H1 (cell line): Measurements from ENCODE around the gene PTPN3. TPM values are rescaled to one million over a fixed set of nuclear protein-coding genes. Genes with fewer than 3 reads are reported as not detected.

Experiments used
- CTCF ChIA-PET: fragments of 300-600 bp; sonication (Branson Sonifier 250); formaldehyde crosslinking; loops from one replicate; lab custom pipeline; 2021; ENCODE audit not compliant: partially characterized antibody; lab: Charles Lee
- POLR2A ChIA-PET: fragments of 300-600 bp; sonication (Branson Sonifier 250); formaldehyde crosslinking; loops from one replicate; lab custom pipeline; 2021; ENCODE audit warnings: inconsistent platforms; ENCODE audit not compliant: partially characterized antibody; lab: Charles Lee
- DNase-seq, 2 experiments: peaks; one replicate each; pipeline versions ENCODE4 v3.0.0 to v3.0.0-alpha.2; 2010 to 2022; ENCODE audit warnings: low spot score in 2 of 2, low read depth in 1 of 2, mixed read lengths in 1 of 2
- FAIRE-seq: peaks from 2 replicates; lab custom pipeline; 2011; peaks lifted over from hg19 to GRCh38; lab: Jason Lieb, UNC
- H2AFZ ChIP-seq: 2 replicates; pipeline ENCODE4 v1.8.1; 2012; ENCODE audit warnings: low read length, inconsistent platforms
- H2AK5ac ChIP-seq: 2 replicates; pipeline ENCODE4 v1.6.1; 2013; ENCODE audit warnings: low read depth, low read length
- H2BK120ac ChIP-seq: replicated peaks from 2 replicates; pipeline ENCODE3; 2013; ENCODE audit warnings: low read depth, low read length, inconsistent platforms
- H2BK12ac ChIP-seq: 2 replicates; pipeline ENCODE4 v1.6.1; 2013; ENCODE audit warnings: low read depth, low read length
- H2BK15ac ChIP-seq: 2 replicates; pipeline ENCODE4 v1.6.1; 2013; ENCODE audit warnings: low read length
- H2BK20ac ChIP-seq: 2 replicates; pipeline ENCODE4 v1.6.1; 2013; ENCODE audit warnings: low read length
- H2BK5ac ChIP-seq: 2 replicates; pipeline ENCODE4 v1.6.1; 2013; ENCODE audit warnings: low read depth, low read length
- H3K14ac ChIP-seq: 2 replicates; pipeline ENCODE4 v1.6.1; 2013; ENCODE audit warnings: inconsistent platforms; ENCODE audit not compliant: insufficient read length
- H3K18ac ChIP-seq: 2 replicates; pipeline ENCODE4 v1.6.1; 2013; ENCODE audit warnings: low read length; ENCODE audit errors: extremely low read depth
- H3K23ac ChIP-seq: 2 replicates; pipeline ENCODE4 v1.6.1; 2013; ENCODE audit warnings: inconsistent platforms; ENCODE audit not compliant: insufficient read length
- H3K23me2 ChIP-seq: 2 replicates; pipeline ENCODE4 v1.6.1; 2013; ENCODE audit warnings: low read depth, low read length
- H3K27ac ChIP-seq: 2 replicates; pipeline ENCODE4 v1.6.1; 2011; ENCODE audit warnings: low read depth, low read length, inconsistent platforms
- H3K27me3 ChIP-seq, 4 experiments: replicated peaks in 1 of 4; 1 replicate in 1 of 4; 2 replicates in 3 of 4; pipeline versions ENCODE4 v1.6.1 to v1.8.1; 2011 to 2013; ENCODE audit warnings: low read length in 3 of 4, mild to moderate bottlenecking in 3 of 4, inconsistent platforms in 2 of 4, mixed read lengths in 2 of 4, moderate library complexity in 1 of 4; ENCODE audit not compliant: control insufficient read depth in 3 of 4, insufficient read depth in 3 of 4; ENCODE audit errors: extremely low read depth in 1 of 4
- H3K36me3 ChIP-seq, 4 experiments: 2 replicates each; pipeline versions ENCODE4 v1.6.1 to v1.8.1; 2011 to 2013; ENCODE audit warnings: mild to moderate bottlenecking in 4 of 4, low read length in 3 of 4, moderate library complexity in 2 of 4, control low read depth in 1 of 4, inconsistent platforms in 1 of 4; ENCODE audit not compliant: insufficient read depth in 4 of 4, control insufficient read depth in 2 of 4
- H3K4ac ChIP-seq: replicated peaks from 2 replicates; pipeline ENCODE3; 2013; ENCODE audit warnings: low read length, low read depth, mixed read lengths, inconsistent platforms; ENCODE audit not compliant: insufficient read length
- H3K4me1 ChIP-seq, 4 experiments: replicated peaks in 1 of 4; 1 replicate in 1 of 4; 2 replicates in 3 of 4; pipeline versions ENCODE4 v1.6.1 to v1.8.1; 2011 to 2013; ENCODE audit warnings: low read length in 3 of 4, inconsistent platforms in 2 of 4, mixed read lengths in 1 of 4; ENCODE audit not compliant: insufficient read depth in 4 of 4, control insufficient read depth in 3 of 4
- H3K4me2 ChIP-seq, 2 experiments: 2 replicates each; pipeline versions ENCODE4 v1.6.1 to v1.8.1; 2011 to 2013; ENCODE audit warnings: low read depth in 2 of 2, low read length in 2 of 2, control low read depth in 1 of 2, inconsistent platforms in 1 of 2, mild to moderate bottlenecking in 1 of 2; ENCODE audit not compliant: insufficient read depth in 1 of 2
- H3K4me3 ChIP-seq, 4 experiments: fragments of 200-600, 300-600 bp in 1 of 4; sonication (generic), shearing (Covaris generic), sonication (Bioruptor Twin) in 1 of 4; 2 replicates each; pipeline versions ENCODE4 v1.5.1 to v1.8.1; 2011 to 2016; ENCODE audit warnings: low read length in 4 of 4, low read depth in 3 of 4, control low read depth in 2 of 4, inconsistent platforms in 2 of 4, mild to moderate bottlenecking in 2 of 4, mixed read lengths in 1 of 4, moderate library complexity in 1 of 4; ENCODE audit not compliant: insufficient read depth in 2 of 4; ENCODE audit errors: extremely low read depth in 1 of 4
- H3K56ac ChIP-seq: replicated peaks from 2 replicates; pipeline ENCODE3; 2013; ENCODE audit warnings: low read depth, mild to moderate bottlenecking, mixed read lengths, low read length, inconsistent platforms; ENCODE audit not compliant: insufficient read length
- H3K79me1 ChIP-seq: 2 replicates; pipeline ENCODE4 v1.6.1; 2013; ENCODE audit warnings: low read depth, low read length, control low read depth
- H3K79me2 ChIP-seq, 2 experiments: 2 replicates each; pipeline versions ENCODE4 v1.6.1 to v1.8.1; 2012 to 2013; ENCODE audit warnings: low read length in 2 of 2, mild to moderate bottlenecking in 2 of 2, inconsistent platforms in 1 of 2; ENCODE audit not compliant: insufficient read depth in 2 of 2, control insufficient read depth in 1 of 2
- H3K9ac ChIP-seq, 4 experiments: replicated peaks in 1 of 4; 1 replicate in 1 of 4; 2 replicates in 3 of 4; pipeline versions ENCODE4 v1.6.1 to v1.8.1; 2011 to 2013; ENCODE audit warnings: low read depth in 3 of 4, low read length in 3 of 4, control low read depth in 2 of 4, mild to moderate bottlenecking in 2 of 4, moderate library complexity in 2 of 4, inconsistent platforms in 1 of 4; ENCODE audit errors: extremely low read depth in 1 of 4
- H3K9me3 ChIP-seq, 2 experiments: 2 replicates each; pipeline versions ENCODE4 v1.6.1 to v1.8.1; 2012 to 2013; ENCODE audit warnings: mild to moderate bottlenecking in 2 of 2, moderate library complexity in 2 of 2, control low read depth in 1 of 2, inconsistent platforms in 1 of 2, low read depth in 1 of 2, low read length in 1 of 2, mixed read lengths in 1 of 2; ENCODE audit not compliant: insufficient read depth in 2 of 2
- H4K20me1 ChIP-seq, 2 experiments: replicated peaks in 1 of 2; 2 replicates each; pipeline versions ENCODE3 to v1.8.1; 2011 to 2013; ENCODE audit warnings: inconsistent platforms in 2 of 2, low read length in 2 of 2, mild to moderate bottlenecking in 1 of 2; ENCODE audit not compliant: insufficient read depth in 2 of 2, control insufficient read depth in 1 of 2
- H4K5ac ChIP-seq: 2 replicates; pipeline ENCODE4 v1.6.1; 2013; ENCODE audit warnings: low read length, low read depth, mixed read lengths, inconsistent platforms; ENCODE audit not compliant: insufficient read length
- H4K8ac ChIP-seq: 2 replicates; pipeline ENCODE4 v1.8.0; 2013; ENCODE audit warnings: mild to moderate bottlenecking, moderate library complexity, low read length, inconsistent platforms; ENCODE audit not compliant: insufficient read depth; ENCODE audit errors: extremely low read depth
- H4K91ac ChIP-seq: replicated peaks from 2 replicates; pipeline ENCODE3; 2013; ENCODE audit warnings: low read length, mixed read lengths, inconsistent platforms; ENCODE audit not compliant: insufficient read length
- ATF3 ChIP-seq: IDR thresholded peaks from 2 replicates; pipeline ENCODE4 v1.6.1; 2011; ENCODE audit warnings: low read depth, mild to moderate bottlenecking, low read length; ENCODE audit not compliant: insufficient read depth
- CHD2 ChIP-seq: IDR thresholded peaks from 2 replicates; pipeline ENCODE4 v1.6.1; 2012; ENCODE audit warnings: low read length, improper control_type of control experiment
- CREB1 ChIP-seq: IDR thresholded peaks from 2 replicates; pipeline ENCODE4 v1.6.1; 2012; ENCODE audit warnings: inconsistent platforms
- POLR2A ChIP-seq, 2 experiments: IDR thresholded peaks; 1 replicate in 1 of 2; 2 replicates in 1 of 2; pipeline ENCODE4 v1.6.1; 2011; ENCODE audit warnings: low read depth in 2 of 2, low read length in 2 of 2, mild to moderate bottlenecking in 2 of 2; ENCODE audit errors: control extremely low read depth in 1 of 2
- RXRA ChIP-seq: IDR thresholded peaks from 2 replicates; pipeline ENCODE4 v1.6.1; 2011; ENCODE audit warnings: low read depth, mild to moderate bottlenecking, low read length, moderate library complexity; ENCODE audit not compliant: insufficient read depth
- SP2 ChIP-seq: IDR thresholded peaks from 2 replicates; pipeline ENCODE4 v1.6.1; 2012; ENCODE audit warnings: mild to moderate bottlenecking, low read length, inconsistent platforms
- TBP ChIP-seq: IDR thresholded peaks from 2 replicates; pipeline ENCODE4 v1.6.1; 2011; ENCODE audit warnings: low read depth, low read length, improper control_type of control experiment
- WGBS, 2 experiments: shearing (Covaris generic) in 1 of 2; methylation state at CpG; one replicate each; pipeline versions ENCODE4 v1.1.6 to v1.1.7; 2013 to 2015; ENCODE audit warnings: low lambda C conversion rate in 2 of 2, mixed read lengths in 2 of 2, inconsistent platforms in 1 of 2, low coverage in 1 of 2, missing lambda C conversion rate in 1 of 2; ENCODE audit not compliant: insufficient replicate concordance in 2 of 2, insufficient coverage in 1 of 2, insufficient read length in 1 of 2; ENCODE audit errors: extremely low coverage in 1 of 2, missing lambda C conversion rate in 1 of 2; 5-methylcytosine and 5-hydroxymethylcytosine counted together
- polyA plus RNA-seq, 7 experiments: library from polyadenylated mRNA; depleted of rRNA in 3 of 7; stranded (reverse) in 5 of 7; unstranded in 2 of 7; fragments of >200 nt in 5 of 7; fragments of 200-250 nt in 2 of 7; gene quantifications; 1 replicate in 5 of 7; 2 replicates in 1 of 7; 4 replicates in 1 of 7; pipeline versions ENCODE4 v1.2.1 to v1.2.3, GENCODE V29; 2011 to 2013; ENCODE audit warnings: missing spikeins in 2 of 7, mixed read lengths in 2 of 7
- total RNA-seq: library from RNA; stranded (reverse); fragmentation: NEBNext Ultra II Directional; extraction: Animal tissue kit (Norgen Biotek cat#: 25700); gene quantifications from 2 replicates; pipeline ENCODE4 v1.2.1, GENCODE V29; 2021

Gene PTPN3
- total and polyA plus RNA-seq, 2 of the 8 experiments (the other 6 are each of a cell fraction or from before 2014, with no cell fraction given), result 2.9 to 3.7 TPM

- no peak for FAIRE-seq
- 74% methylated on average over 10 of the region's 10 CpGs; no CpG with 5 or more reads in 1 of the 2 experiments for WGBS, 2 experiments
- H2AFZ ChIP-seq, result no peak overlapping the region
- H3K4ac ChIP-seq, result no peak overlapping the region
- H3K4me1 ChIP-seq, result no peaks in the 10 kb centered on the region
- no peak overlapping the region for H3K23ac ChIP-seq
- no peaks in the 10 kb centered on the region for H3K79me1 ChIP-seq
- H2BK12ac ChIP-seq, result no peak overlapping the region
- H2BK120ac ChIP-seq, result no peak overlapping the region
- no peak overlapping the region for H4K91ac ChIP-seq
- H3K23me2 ChIP-seq, result no peaks in the 10 kb centered on the region
- H3K36me3 ChIP-seq, result no peaks in the 10 kb centered on the region
- H2BK5ac ChIP-seq, result no peak overlapping the region
- no peak overlapping the region for H3K18ac ChIP-seq
- H3K14ac ChIP-seq, result no peak overlapping the region
- H3K9ac ChIP-seq, result no peak overlapping the region
- no peak overlapping the region for H2BK20ac ChIP-seq
- H3K4me2 ChIP-seq, result no peak overlapping the region
- CTCF ChIA-PET, result interaction anchor here (0.6 to 2.2 kb wide), 5 partner anchors 8 to 77 kb away, joined by 3 to 9 read pairs (median 4); no protein-coding TSS in a partner anchor
- H3K79me2 ChIP-seq, result no peaks in the 10 kb centered on the region
- H3K27ac ChIP-seq, result no peak overlapping the region
- no peak for TF ChIP-seq CREB1
- TF ChIP-seq SP2, result no peak
- TF ChIP-seq RXRA, result no peak
- TF ChIP-seq CHD2, result no peak
- no peak for TF ChIP-seq ATF3
- no peak for TF ChIP-seq TBP
- TF ChIP-seq POLR2A (IDR thresholded peaks at IDR 0.05; ENCODE audit: control extremely low read depth in 1 of 2, low read depth in 2 of 2, low read length in 2 of 2), result no peak
- TF ChIP-seq, all 59 proteins: peak for 0
- POLR2A ChIA-PET, result no interaction called here
- DNase-seq, result no peak
- Histone ChIP-seq H4K8ac (no peak overlapping the region), H3K9me3 (no peaks in the 10 kb centered on the region), H4K20me1 (no peaks in the 10 kb centered on the region), H2AK5ac (no peak overlapping the region), H3K27me3 (no peaks in the 10 kb centered on the region), H2BK15ac (no peak overlapping the region), H3K56ac (no peak overlapping the region), H4K5ac (no peak overlapping the region), H3K4me3 (no peak overlapping the region)
Measured at GRCh38 chr9:109478665-109479380, 19.3 kb downstream of the PTPN3 start.
